KMS-11 (cell line): Measurements from ENCODE around the gene SLC39A8.

Experiments used
- H2AFZ ChIP-seq: fragments of 200-600 bp; sonication (generic); 2 replicates; pipeline ENCODE4 v1.6.1; 2016; ENCODE audit warnings: antibody characterized with exemption, mixed run types, low read depth
- H3K27ac ChIP-seq: fragments of 200-600 bp; sonication (generic); 2 replicates; pipeline ENCODE4 v1.6.1; 2016; ENCODE audit warnings: mild to moderate bottlenecking, mixed run types
- H3K27me3 ChIP-seq: fragments of 200-600 bp; sonication (generic); 2 replicates; pipeline ENCODE4 v1.6.1; 2017; ENCODE audit warnings: mild to moderate bottlenecking, low read depth, mixed run types, moderate library complexity; ENCODE audit not compliant: insufficient read depth
- H3K36me3 ChIP-seq: fragments of 200-600 bp; sonication (generic); 2 replicates; pipeline ENCODE4 v1.6.1; 2017; ENCODE audit warnings: mild to moderate bottlenecking, mixed run types; ENCODE audit not compliant: insufficient read depth
- H3K4me1 ChIP-seq: fragments of 200-600 bp; sonication (generic); 2 replicates; pipeline ENCODE4 v1.6.1; 2016; ENCODE audit warnings: mild to moderate bottlenecking, low read depth, mixed run types; ENCODE audit not compliant: poor library complexity, severe bottlenecking
- H3K4me2 ChIP-seq: fragments of 200-600 bp; sonication (generic); 2 replicates; pipeline ENCODE4 v1.7.0; 2016; ENCODE audit warnings: mild to moderate bottlenecking, mixed run types
- H3K4me3 ChIP-seq: fragments of 200-600 bp; sonication (generic); IDR thresholded peaks from 2 replicates; pipeline ENCODE4 v1.6.1; 2017; ENCODE audit warnings: low read depth, low read length, mixed read lengths; ENCODE audit not compliant: insufficient read depth
- H3K79me2 ChIP-seq: fragments of 200-600 bp; sonication (generic); 2 replicates; pipeline ENCODE4 v1.6.1; 2016; ENCODE audit warnings: low read depth, mixed run types; ENCODE audit not compliant: insufficient read depth
- H3K9ac ChIP-seq: fragments of 200-600 bp; sonication (generic); 2 replicates; pipeline ENCODE4 v1.6.1; 2016; ENCODE audit warnings: mild to moderate bottlenecking, mixed run types
- H4K20me1 ChIP-seq: fragments of 200-600 bp; sonication (generic); 2 replicates; pipeline ENCODE4 v1.6.1; 2016; ENCODE audit warnings: mild to moderate bottlenecking, mixed run types; ENCODE audit not compliant: insufficient read depth
- TF ChIP-seq, protein P1 (sequence below): fragments of 200-600 bp; sonication (generic); conservative IDR thresholded peaks from 2 replicates; pipeline ENCODE4 v1.6.1; 2017; ENCODE audit warnings: low read depth, mild to moderate bottlenecking, antibody characterized with exemption, low read length, moderate library complexity, mixed read lengths

The SLC39A8 gene

DNA sequence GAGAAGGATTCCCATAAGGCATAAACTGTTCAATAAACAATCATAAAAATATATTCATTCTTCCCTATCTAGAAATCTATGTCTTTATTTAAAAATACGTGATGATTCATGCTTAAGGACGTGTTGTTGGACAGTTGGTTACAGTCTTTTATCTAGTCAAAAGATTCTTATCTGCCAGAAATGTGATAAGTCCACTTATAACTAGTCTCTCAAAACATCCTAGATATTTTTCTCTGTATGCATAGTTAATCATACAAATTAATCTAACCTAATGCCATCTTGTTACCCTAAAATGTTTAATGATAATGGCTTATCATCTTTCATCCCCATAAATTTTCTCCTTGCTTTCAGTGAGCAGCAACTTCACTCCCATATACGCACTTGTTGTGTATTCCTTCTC, 89.0 kb downstream of the SLC39A8 start:
- Histone ChIP-seq H3K4me2 (no peak overlapping the region), H3K9ac (no peak overlapping the region), H3K36me3 (no peaks in the 10 kb centered on the region), H3K79me2 (no peaks in the 10 kb centered on the region), H3K27ac (no peak overlapping the region), H3K4me1 (no peaks in the 10 kb centered on the region), H2AFZ (no peak overlapping the region), H3K27me3 (no peaks in the 10 kb centered on the region), H3K4me3 (no peak overlapping the region), H4K20me1 (no peaks in the 10 kb centered on the region)
- TF ChIP-seq, protein P1, sequence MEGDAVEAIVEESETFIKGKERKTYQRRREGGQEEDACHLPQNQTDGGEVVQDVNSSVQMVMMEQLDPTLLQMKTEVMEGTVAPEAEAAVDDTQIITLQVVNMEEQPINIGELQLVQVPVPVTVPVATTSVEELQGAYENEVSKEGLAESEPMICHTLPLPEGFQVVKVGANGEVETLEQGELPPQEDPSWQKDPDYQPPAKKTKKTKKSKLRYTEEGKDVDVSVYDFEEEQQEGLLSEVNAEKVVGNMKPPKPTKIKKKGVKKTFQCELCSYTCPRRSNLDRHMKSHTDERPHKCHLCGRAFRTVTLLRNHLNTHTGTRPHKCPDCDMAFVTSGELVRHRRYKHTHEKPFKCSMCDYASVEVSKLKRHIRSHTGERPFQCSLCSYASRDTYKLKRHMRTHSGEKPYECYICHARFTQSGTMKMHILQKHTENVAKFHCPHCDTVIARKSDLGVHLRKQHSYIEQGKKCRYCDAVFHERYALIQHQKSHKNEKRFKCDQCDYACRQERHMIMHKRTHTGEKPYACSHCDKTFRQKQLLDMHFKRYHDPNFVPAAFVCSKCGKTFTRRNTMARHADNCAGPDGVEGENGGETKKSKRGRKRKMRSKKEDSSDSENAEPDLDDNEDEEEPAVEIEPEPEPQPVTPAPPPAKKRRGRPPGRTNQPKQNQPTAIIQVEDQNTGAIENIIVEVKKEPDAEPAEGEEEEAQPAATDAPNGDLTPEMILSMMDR, result no peak

DNA sequence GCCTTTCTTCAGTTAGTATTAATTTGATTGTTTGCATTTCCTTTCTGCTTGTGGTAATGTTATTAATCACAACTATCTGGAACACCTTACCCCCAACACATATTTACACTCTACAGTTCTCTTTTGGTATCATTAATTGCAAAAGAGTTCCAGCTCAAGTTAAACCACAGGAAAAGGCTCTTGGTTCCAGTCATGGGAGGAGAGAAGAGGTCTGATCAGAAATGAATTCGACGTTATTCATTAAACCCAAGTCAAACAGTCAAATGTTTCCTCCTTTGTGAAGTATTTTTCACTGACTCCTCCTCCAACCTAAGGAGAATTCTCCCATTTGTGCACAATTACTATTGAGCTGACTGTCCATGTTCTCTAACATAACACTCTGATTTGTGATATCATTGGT, 91.4 kb downstream of the SLC39A8 start:
- Histone ChIP-seq H3K79me2 (no peaks in the 10 kb centered on the region), H3K4me3 (no peak overlapping the region), H3K36me3 (no peaks in the 10 kb centered on the region), H4K20me1 (no peaks in the 10 kb centered on the region), H2AFZ (no peak overlapping the region), H3K27ac (no peak overlapping the region), H3K9ac (no peak overlapping the region), H3K4me2 (no peak overlapping the region), H3K4me1 (no peaks in the 10 kb centered on the region), H3K27me3 (no peaks in the 10 kb centered on the region)
- TF ChIP-seq, protein P1, result no peak

DNA sequence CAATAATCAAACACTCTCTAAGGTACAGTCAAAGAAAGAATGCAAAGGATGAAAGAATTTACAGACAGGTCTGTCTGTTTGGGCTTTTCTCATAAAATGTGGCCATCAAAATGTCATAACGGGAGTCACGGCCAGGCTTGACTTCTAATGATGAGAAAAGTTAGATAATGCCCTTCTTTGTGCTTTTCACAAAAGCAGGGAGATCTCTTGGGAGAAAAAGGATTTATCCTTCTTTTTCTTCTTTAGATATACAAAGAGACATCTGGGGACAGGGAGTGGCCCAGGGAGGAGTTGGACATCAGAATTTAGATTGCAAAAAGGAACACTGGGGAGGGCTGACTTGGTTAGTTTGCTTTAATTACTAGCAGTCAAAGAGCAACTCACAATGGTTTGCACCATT, 93.1 kb downstream of the SLC39A8 start:
- TF ChIP-seq, protein P1, result no peak
- Histone ChIP-seq H3K4me3 (no peak overlapping the region), H3K9ac (no peak overlapping the region), H3K79me2 (no peaks in the 10 kb centered on the region), H3K27ac (no peak overlapping the region), H3K36me3 (no peaks in the 10 kb centered on the region), H3K4me2 (no peak overlapping the region), H2AFZ (no peak overlapping the region), H3K4me1 (no peaks in the 10 kb centered on the region), H4K20me1 (no peaks in the 10 kb centered on the region), H3K27me3 (no peaks in the 10 kb centered on the region)

DNA sequence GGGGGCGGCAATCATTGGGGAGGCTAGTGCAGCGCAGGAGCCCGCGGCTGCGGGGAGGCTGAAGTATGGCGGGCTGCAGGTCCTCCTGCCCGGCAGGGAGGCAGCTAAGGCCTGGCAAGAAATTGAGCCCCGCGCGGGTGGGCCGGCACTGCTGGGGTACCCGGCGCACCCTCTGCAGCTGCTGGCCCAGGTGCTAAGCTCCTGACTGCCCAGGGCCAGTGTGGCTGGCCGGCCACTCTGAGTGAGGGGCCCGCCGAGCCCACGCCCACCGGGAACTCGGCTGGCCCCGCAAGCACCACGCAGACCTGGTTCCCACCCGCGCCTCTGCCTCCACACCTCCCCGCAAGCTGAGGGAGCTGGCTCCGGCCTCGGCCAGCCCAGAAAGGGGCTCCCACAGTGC, 94.9 kb downstream of the SLC39A8 start:
- no peak overlapping the region for H3K4me2 ChIP-seq
- H3K36me3 ChIP-seq, result no peaks in the 10 kb centered on the region
- H2AFZ ChIP-seq, result no peak overlapping the region
- TF ChIP-seq, protein P1, result no peak
- H3K9ac ChIP-seq, result no peak overlapping the region
- no peaks in the 10 kb centered on the region for H4K20me1 ChIP-seq
- no peak overlapping the region for H3K27ac ChIP-seq
- H3K4me1 ChIP-seq, result no peaks in the 10 kb centered on the region
- H3K27me3 ChIP-seq, result no peaks in the 10 kb centered on the region
- no peak overlapping the region for H3K4me3 ChIP-seq
- H3K79me2 ChIP-seq, result no peaks in the 10 kb centered on the region

DNA sequence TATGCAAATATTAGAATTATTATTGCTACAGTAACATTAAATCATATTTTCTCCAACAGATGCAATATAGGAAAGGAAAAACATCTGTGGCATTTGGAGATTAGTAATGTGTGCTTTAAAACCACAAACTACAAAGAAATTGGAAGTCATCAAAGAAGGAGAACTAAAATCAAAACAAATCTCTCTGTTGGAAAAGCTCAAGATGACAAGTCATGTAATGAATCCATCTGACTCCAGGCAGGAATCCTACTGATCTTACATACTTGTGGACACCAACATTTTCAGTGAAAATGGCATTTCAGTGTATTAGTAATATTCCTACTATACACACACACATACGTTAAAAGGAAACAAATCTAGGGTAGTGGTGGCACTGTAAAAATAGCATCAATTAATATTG, 98.2 kb downstream of the SLC39A8 start:
- Histone ChIP-seq H4K20me1 (no peaks in the 10 kb centered on the region), H3K9ac (no peak overlapping the region), H3K4me1 (no peaks in the 10 kb centered on the region), H3K4me2 (no peak overlapping the region), H3K4me3 (no peak overlapping the region), H3K27ac (no peak overlapping the region), H3K27me3 (no peaks in the 10 kb centered on the region), H3K79me2 (no peaks in the 10 kb centered on the region), H2AFZ (no peak overlapping the region), H3K36me3 (no peaks in the 10 kb centered on the region)
- TF ChIP-seq, protein P1, result no peak
